NCI-H748 treated with DMSO at 0.1 percent for 48 hours (cell line): Measurements from ENCODE around the gene NPAS1.

Source experiments
- DNase-seq: peaks from one replicate; lab custom pipeline; 2025; lab: John Stamatoyannopoulos, UW

NPAS1 gene

DNA sequence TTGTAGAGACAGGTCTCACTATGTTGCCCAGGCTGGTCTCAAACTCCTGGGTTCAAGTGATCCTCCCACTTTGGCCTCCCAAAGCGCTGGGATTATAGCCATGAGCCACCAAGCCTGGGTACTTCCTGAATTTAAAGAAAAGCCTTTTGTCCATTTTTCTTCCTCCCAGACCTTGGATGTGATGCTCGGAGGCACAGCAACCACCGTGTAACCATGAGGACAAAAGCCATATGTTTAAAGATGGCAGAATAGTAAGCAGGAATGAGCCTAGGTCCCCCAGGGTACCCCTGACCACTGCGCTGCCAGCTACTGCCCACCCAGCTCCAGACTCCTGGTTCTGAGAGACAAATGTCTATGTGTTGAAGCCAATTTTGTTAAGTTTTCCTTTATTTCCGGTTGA lies 62.9 kb downstream of the NPAS1 start:
- no peak for DNase-seq

DNA sequence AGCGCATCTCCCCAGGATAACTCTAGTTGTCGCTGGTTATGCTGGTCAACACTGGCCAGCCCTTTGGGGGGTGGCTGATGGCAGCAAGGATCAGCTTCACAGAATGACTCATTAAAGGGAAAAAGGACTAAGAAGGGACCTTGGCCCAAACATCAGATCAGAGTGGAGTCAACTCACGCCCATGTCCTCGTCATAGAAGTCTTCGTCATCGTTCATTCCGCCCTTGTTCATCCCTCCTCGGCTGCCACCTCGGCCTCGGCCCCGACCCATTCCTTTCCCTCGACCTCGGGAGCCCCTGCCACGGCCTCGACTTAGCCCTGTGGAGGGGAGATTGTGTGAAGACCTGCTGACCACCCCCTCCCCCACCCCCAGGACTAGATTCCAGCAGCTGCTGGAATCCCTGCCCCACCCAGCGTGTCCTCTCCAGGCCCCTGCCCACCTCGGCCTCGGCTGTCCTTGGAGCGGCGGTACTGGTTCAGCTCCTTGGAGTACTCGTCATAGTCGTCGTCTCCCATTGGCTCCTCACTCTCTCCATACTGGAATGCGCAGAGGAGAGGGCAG lies 65.3 kb downstream of the NPAS1 start:
- no peak for DNase-seq

DNA sequence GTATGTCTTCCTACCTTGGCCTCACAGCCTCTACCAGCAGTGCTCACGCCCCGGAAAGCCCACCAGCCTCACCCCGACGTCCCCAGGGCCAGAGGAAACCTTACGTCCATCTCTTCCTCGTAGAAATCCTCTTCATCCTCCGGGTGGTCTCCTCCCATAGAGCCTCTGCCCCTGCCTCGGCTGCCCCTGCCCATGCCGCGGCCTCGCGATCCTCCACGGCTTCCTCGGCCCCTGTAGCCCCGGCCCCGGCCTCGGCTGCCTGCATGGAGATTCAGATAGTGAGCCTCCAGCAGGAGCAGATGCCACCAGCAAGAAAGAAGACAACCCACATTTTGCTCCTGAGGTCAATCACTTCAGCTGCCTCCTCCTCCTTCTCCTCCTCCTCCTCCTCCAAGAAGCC lies 66.6 kb downstream of the NPAS1 start:
- DNase-seq, result no peak

DNA sequence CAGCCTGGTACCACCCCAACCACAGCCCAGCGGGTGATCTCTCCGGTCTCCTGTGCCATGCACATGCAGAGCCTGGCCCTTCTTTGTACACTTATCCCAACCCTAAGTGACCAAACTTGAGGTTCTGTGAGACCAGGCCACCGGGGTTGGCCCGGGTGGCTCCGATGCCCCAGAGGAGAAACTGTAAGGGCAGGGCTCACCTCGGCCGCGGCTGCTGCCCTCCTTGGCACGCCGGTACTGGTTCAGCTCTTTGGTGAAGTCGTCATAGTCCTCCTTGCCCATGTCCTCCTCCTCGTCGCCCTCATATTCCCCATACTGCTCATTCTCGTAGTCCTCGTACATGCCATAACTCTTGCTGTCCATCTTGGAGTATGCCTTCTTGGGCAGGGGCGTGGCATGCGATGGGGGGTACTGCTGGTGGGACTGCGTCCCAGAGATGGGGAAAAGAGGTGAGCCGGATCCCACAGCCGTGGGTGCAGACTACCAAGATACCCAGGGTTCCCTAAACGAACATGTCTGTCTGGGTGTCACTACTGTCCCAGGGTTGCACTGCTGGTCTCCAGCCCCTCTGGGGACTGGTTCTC lies 70.2 kb downstream of the NPAS1 start:
- no peak for DNase-seq

DNA sequence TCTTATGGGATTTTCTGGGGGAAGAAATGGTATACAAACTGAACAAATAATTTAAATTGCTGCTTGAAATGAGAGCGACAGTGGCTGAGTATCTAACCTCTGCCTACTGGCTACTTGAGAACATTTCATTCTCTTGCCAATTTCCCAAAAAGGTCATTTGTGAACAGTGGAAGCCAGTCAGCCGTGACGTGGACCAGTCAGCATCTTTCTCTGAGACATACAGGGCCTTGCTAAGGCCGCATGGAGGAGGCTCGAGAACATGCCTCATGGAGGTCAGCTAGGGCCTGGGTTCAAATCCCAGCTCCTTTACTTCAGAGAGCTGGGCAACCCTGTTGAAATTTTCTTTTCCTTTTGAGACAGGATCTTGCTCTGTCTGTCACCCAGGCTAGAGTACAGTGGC lies 73.6 kb downstream of the NPAS1 start:
- no peak for DNase-seq

DNA sequence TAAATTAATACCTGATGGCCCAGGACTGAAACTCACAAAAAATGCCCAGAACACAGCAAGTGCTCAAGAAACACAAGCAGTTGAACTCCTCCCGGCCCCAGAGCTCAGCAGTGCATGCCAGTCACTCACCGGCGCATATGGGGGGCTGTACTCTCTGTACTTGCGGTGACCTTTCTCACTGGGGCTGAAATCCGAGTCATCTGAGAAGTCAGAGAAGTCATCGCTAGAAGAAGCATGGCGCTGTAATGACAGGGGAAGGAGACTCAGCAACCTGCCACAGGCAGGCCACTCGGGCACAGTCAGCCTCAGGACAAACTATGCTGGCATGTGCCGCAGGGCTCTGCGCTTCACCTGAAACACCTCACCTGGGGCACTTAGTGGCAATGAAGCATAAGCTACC lies 74.2 kb downstream of the NPAS1 start:
- DNase-seq, result no peak

DNA sequence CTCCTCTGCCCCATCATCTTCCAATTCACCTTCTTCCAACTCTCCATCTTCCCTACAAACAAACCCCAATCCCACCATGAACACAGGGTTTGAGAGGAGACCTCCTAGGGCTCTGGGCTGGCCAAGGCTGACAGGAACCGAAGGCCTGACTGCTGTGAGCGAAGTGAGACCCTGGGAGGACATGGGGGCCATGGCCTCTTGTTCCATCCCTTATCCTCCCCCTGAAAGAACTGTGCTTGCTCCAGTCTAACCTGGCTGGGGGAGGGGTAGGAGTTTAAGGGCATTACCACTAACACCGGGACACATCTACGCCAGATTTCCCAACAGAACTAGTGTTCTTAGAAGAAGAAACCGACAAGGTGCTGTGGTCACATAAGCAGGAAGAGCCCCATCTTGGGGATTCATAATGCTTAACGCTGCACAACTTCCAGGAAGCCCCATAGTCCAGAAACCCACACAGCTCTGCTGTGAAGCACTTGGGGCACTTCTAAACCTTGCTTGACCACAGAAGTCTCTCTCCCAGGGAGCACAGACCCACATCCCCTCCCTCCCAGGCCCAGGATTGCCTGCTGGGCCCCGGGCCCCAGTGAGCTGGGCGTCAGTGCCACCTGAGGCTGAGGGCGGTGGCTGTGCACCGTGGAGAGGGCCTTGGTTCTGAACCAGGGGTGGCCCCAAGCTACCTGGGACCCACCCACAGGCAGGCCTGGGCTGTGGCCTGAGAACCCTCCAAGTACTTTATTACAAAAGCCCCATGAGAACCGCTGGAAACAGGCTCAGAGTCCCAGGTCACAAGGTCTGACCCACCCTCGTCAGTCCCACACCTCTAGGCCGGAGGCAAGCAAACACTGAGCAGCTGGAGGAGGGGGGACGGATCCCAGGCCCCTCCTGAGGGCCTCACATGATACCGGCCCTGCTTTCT lies 75.2 kb downstream of the NPAS1 start:
- DNase-seq, result no peak
